SU-DHL-6 (cell line): ENCODE measurements around the gene CELSR1.

Experiments
- H2AFZ ChIP-seq: fragments of 200-600 bp; sonication (generic); 2 replicates; pipeline ENCODE4 v1.6.1; 2014; ENCODE audit warnings: low read depth, mild to moderate bottlenecking, moderate library complexity, mixed read lengths, antibody characterized with exemption, low read length; ENCODE audit not compliant: severe bottlenecking
- H3F3A ChIP-seq: fragments of 200-600 bp; shearing (Covaris generic); 2 replicates; pipeline ENCODE4 v1.6.0; 2016; ENCODE audit warnings: antibody characterized with exemption, mild to moderate bottlenecking; ENCODE audit not compliant: insufficient read depth
- H3K27ac ChIP-seq: fragments of 200-600 bp; sonication (generic); 2 replicates; pipeline ENCODE4 v1.5.1; 2016; ENCODE audit warnings: low read depth, mild to moderate bottlenecking, low read length, moderate library complexity, mixed read lengths
- H3K27me3 ChIP-seq: fragments of 200-600 bp; sonication (generic), shearing (Covaris generic); 2 replicates; pipeline ENCODE4 v1.6.0; 2014; ENCODE audit warnings: mild to moderate bottlenecking, low read length
- H3K36me3 ChIP-seq: fragments of 200-600 bp; sonication (generic); 2 replicates; pipeline ENCODE4 v1.6.1; 2014; ENCODE audit warnings: mild to moderate bottlenecking, low read length, mixed read lengths
- H3K4me2 ChIP-seq: fragments of 300-600, 200-600 bp; shearing (Covaris generic), sonication (generic); 2 replicates; pipeline ENCODE4 v1.6.0; 2014; ENCODE audit warnings: low read length, low read depth, mild to moderate bottlenecking; ENCODE audit not compliant: poor library complexity, severe bottlenecking
- H3K4me3 ChIP-seq: fragments of 200-600 bp; sonication (generic); 2 replicates; pipeline ENCODE4 v1.5.1; 2014; ENCODE audit warnings: antibody characterized with exemption, low read length, mild to moderate bottlenecking, mixed read lengths; ENCODE audit not compliant: insufficient read depth, poor library complexity, severe bottlenecking
- H3K79me2 ChIP-seq: fragments of 200-600 bp; sonication (generic); 2 replicates; pipeline ENCODE4 v1.6.1; 2014; ENCODE audit warnings: mild to moderate bottlenecking, low read length, moderate library complexity; ENCODE audit not compliant: insufficient read depth
- H3K9ac ChIP-seq: fragments of 200-600 bp; sonication (generic); 2 replicates; pipeline ENCODE4 v1.7.0; 2014; ENCODE audit warnings: mild to moderate bottlenecking, low read length
- H3K9me2 ChIP-seq: fragments of 200-600 bp; sonication (generic); replicated peaks from 2 replicates; pipeline ENCODE4 v1.6.1; 2014; ENCODE audit warnings: low read length; ENCODE audit not compliant: insufficient read depth
- H3K9me3 ChIP-seq: fragments of 200-600 bp; sonication (generic); 2 replicates; pipeline ENCODE4 v1.6.1; 2014; ENCODE audit warnings: low read length, mixed read lengths; ENCODE audit not compliant: insufficient read depth
- H4K20me1 ChIP-seq: fragments of 200-600 bp; sonication (generic); 2 replicates; pipeline ENCODE4 v1.6.1; 2014; ENCODE audit warnings: low read depth, mild to moderate bottlenecking, antibody characterized with exemption, low read length, moderate library complexity, mixed read lengths
- CTCF ChIP-seq: fragments of 200-600 bp; sonication (generic); IDR thresholded peaks from one replicate; pipeline ENCODE4 v1.5.1; 2017; ENCODE audit warnings: antibody characterized with exemption, mild to moderate bottlenecking, low read length, moderate library complexity; ENCODE audit not compliant: insufficient read depth, poor library complexity, severe bottlenecking
- EZH2phosphoT487 ChIP-seq: fragments of 200-600 bp; sonication (generic), shearing (Covaris generic); conservative IDR thresholded peaks from 2 replicates; pipeline ENCODE4 v1.6.1; 2018; ENCODE audit warnings: mild to moderate bottlenecking, antibody characterized with exemption, low read length, moderate library complexity, mixed read lengths

Gene CELSR1

GRCh38 chr22:46348099-46348695, 189.2 kb downstream of the CELSR1 start:
- Histone ChIP-seq H4K20me1 (no peaks in the 10 kb centered on the region), H3K4me2 (no peak overlapping the region), H3K27ac (no peak overlapping the region), H3K9me2 (no peaks in the 10 kb centered on the region), H3F3A (no peaks in the 10 kb centered on the region), H3K9me3 (no peaks in the 10 kb centered on the region), H3K79me2 (no peaks in the 10 kb centered on the region), H2AFZ (no peak overlapping the region), H3K4me3 (no peak overlapping the region), H3K36me3 (no peaks in the 10 kb centered on the region; the same call in 1 of the 2 replicates), H3K27me3 (no peaks in the 10 kb centered on the region), H3K9ac (no peak overlapping the region)
- TF ChIP-seq CTCF: no peak
- no peak for TF ChIP-seq EZH2phosphoT487

- Histone ChIP-seq H3K4me2 (no peak overlapping the region), H3K27me3 (no peaks in the 10 kb centered on the region), H3K27ac (no peak overlapping the region), H3K36me3 (no peaks in the 10 kb centered on the region; the same call in 1 of the 2 replicates), H3K9me2 (no peaks in the 10 kb centered on the region), H3K9me3 (no peaks in the 10 kb centered on the region), H3K9ac (no peak overlapping the region), H4K20me1 (no peaks in the 10 kb centered on the region), H2AFZ (no peak overlapping the region), H3K4me3 (no peak overlapping the region), H3K79me2 (no peaks in the 10 kb centered on the region), H3F3A (no peaks in the 10 kb centered on the region)
- TF ChIP-seq CTCF (no peak), EZH2phosphoT487 (no peak)
Observed at GRCh38 chr22:46347646-46348045, 189.8 kb downstream of the CELSR1 start.

GRCh38 chr22:46346680-46347405, 190.6 kb downstream of the CELSR1 start:
- no peaks in the 10 kb centered on the region for H4K20me1 ChIP-seq
- H2AFZ ChIP-seq: no peak overlapping the region
- H3K27me3 ChIP-seq: no peaks in the 10 kb centered on the region
- TF ChIP-seq CTCF (no peak), EZH2phosphoT487 (no peak)
- H3K9me2 ChIP-seq: no peaks in the 10 kb centered on the region
- H3K9ac ChIP-seq: no peak overlapping the region
- H3K36me3 ChIP-seq: no peaks in the 10 kb centered on the region; the same call in 1 of the 2 replicates
- H3K9me3 ChIP-seq: no peaks in the 10 kb centered on the region
- H3K4me2 ChIP-seq: no peak overlapping the region
- H3F3A ChIP-seq: no peaks in the 10 kb centered on the region
- no peak overlapping the region for H3K4me3 ChIP-seq
- no peak overlapping the region for H3K27ac ChIP-seq
- H3K79me2 ChIP-seq: no peaks in the 10 kb centered on the region
